ENCODE results near the gene PAFAH1B2. TPM values are rescaled to one million over a fixed set of nuclear protein-coding genes. Genes with fewer than 3 reads are reported as not detected.

PAFAH1B2 gene
- total RNA-seq, 3 donors from 2014 or later (not counting 1 experiment from before 2014, with no cell fraction given): 46.1 to 71.0 (median 58.8) TPM

DNA sequence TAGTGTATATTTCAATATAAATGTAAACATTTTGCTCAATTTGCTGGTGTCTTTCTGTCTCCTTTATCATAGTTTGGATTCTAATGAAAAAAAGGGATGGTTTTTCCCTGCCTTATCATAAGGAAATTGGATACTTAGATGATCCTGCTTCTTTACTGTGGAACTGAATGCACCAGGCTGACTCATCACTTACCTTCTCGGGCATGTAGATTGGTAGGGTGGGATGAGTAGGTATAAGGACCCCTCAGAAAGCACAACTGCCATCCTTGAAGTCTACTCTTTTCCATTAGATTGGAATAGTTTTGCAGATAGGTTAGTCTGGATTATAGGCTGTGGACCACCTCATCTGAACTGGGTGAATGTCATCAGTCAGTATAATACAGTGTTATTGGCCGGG is 26.9 kb downstream of the PAFAH1B2 start:
- H3K4me3 ChIP-seq (ENCODE audit: low read length): no peak overlapping the region
- no peak overlapping the region for H3K4me3 Mint-ChIP-seq
- peaks cover 37% of the 10 kb centered on the region for H3K36me3 ChIP-seq (ENCODE audit: control insufficient read depth, insufficient read depth, low read length)
- no peak overlapping the region for H3K27ac Mint-ChIP-seq
- no peaks in the 10 kb centered on the region for H3K27me3 ChIP-seq (ENCODE audit: control insufficient read depth, insufficient read depth, low read length)
- H3K9me3 ChIP-seq (ENCODE audit: control insufficient read depth, insufficient read depth, low read length): no peaks in the 10 kb centered on the region
- H3K27me3 Mint-ChIP-seq (ENCODE audit: low read depth in 2 of 2): no peaks in the 10 kb centered on the region
- DNase-seq (no peak), ATAC-seq (no peak)
- WGBS (ENCODE audit: insufficient coverage): 100% methylated on average over 2 of the region's 2 CpGs
- TF ChIP-seq, protein P1, sequence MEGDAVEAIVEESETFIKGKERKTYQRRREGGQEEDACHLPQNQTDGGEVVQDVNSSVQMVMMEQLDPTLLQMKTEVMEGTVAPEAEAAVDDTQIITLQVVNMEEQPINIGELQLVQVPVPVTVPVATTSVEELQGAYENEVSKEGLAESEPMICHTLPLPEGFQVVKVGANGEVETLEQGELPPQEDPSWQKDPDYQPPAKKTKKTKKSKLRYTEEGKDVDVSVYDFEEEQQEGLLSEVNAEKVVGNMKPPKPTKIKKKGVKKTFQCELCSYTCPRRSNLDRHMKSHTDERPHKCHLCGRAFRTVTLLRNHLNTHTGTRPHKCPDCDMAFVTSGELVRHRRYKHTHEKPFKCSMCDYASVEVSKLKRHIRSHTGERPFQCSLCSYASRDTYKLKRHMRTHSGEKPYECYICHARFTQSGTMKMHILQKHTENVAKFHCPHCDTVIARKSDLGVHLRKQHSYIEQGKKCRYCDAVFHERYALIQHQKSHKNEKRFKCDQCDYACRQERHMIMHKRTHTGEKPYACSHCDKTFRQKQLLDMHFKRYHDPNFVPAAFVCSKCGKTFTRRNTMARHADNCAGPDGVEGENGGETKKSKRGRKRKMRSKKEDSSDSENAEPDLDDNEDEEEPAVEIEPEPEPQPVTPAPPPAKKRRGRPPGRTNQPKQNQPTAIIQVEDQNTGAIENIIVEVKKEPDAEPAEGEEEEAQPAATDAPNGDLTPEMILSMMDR (IDR thresholded peaks at IDR 0.05): no peak
- intact Hi-C loops (cut with micrococcal nuclease): no loop called here
- H3K9me3 Mint-ChIP-seq: no peaks in the 10 kb centered on the region
- H3K4me1 ChIP-seq (ENCODE audit: control insufficient read depth, insufficient read depth, low read length): peaks cover 5% of the 10 kb centered on the region
- peaks cover 9 to 10% of the 10 kb centered on the region in 2 donors for H3K4me1 Mint-ChIP-seq
- no peak overlapping the region for H3K27ac ChIP-seq (ENCODE audit: low read length)
- H3K36me3 Mint-ChIP-seq: no peaks in the 10 kb centered on the region

DNA sequence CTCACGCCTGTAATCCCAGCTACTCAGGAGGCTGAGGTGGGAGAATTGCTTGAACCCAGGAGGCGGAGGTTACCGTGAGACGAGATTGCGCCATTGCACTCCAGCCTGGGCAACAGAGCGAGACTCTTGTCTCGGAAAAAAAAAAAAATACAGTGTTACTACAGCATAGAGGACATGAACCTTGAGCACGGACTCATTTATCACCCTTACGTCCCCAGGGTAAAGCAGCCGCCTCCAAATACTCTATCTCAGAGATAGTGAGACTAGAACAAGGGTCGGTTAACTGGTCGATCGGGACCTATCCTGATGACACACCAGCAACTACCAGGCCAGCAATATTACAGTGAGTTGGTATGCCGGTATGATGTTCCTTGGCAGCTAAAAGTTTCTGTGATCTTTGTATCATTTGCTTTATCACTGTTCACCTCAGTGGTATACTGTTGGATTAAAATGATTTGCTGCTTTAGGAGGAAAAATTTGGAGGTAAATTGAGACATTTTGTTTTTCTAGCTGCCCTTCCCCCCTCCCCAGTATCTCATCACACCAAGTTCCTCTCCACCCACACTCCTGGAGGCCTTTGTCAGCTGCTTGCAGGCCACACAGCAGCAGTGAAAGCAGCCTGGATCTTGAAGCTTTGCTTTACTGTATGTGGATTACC is 27.4 kb downstream of the PAFAH1B2 start:
- no peak overlapping the region for H3K4me3 Mint-ChIP-seq
- no peak overlapping the region for H3K27ac ChIP-seq (ENCODE audit: low read length)
- WGBS (ENCODE audit: insufficient coverage): 95% methylated on average over 14 of the region's 14 CpGs

DNA sequence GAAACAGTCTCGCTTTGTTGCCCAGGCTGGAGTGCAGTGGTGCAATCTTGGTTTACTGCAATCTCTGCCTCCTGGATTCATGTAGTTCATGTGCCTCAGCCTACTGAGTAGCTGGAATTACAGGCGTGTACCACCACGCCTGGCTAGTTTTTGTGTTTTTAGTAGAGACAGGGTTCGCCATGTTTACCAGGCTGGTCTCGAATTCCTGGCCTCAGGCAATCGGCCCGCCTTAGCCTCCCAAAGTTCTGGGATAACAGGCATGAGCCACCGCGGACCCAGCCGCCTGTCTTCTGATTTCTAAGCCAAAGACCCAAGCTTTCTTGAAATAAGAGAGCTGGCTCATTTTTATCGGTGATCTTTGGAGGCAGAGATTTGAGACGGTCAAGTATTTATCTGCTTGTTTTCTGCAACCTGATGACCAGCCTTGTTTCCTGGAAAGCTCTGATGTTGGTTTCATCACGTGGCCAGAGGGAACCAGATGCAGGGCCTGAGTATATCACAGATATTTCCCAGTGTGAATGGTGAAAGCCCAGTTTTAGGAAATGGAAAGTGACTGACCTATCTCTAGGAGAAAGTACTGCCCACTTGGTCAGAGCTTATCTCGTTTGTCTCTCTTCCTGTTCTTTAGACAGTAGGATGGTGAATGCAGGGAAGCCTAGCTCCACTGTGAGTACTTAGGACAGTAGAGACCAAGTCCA is 28.8 kb downstream of the PAFAH1B2 start:
- Mint-ChIP-seq H3K36me3 (no peaks in the 10 kb centered on the region), H3K9me3 (no peaks in the 10 kb centered on the region), H3K4me3 (no peak overlapping the region), H3K4me1 (peaks cover 10 to 11% of the 10 kb centered on the region in 2 donors), H3K27ac (peak overlapping the region in 1 of 2 donors; percentile 79), H3K27me3 (ENCODE audit: low read depth in 2 of 2) (no peaks in the 10 kb centered on the region)
- Histone ChIP-seq H3K27ac (ENCODE audit: low read length) (peak overlapping the region; percentile 14), H3K36me3 (ENCODE audit: control insufficient read depth, insufficient read depth, low read length) (peaks cover 21% of the 10 kb centered on the region), H3K4me3 (ENCODE audit: low read length) (no peak overlapping the region), H3K9me3 (ENCODE audit: control insufficient read depth, insufficient read depth, low read length) (no peaks in the 10 kb centered on the region), H3K4me1 (ENCODE audit: control insufficient read depth, insufficient read depth, low read length) (peaks cover 5% of the 10 kb centered on the region), H3K27me3 (ENCODE audit: control insufficient read depth, insufficient read depth, low read length) (no peaks in the 10 kb centered on the region)
- ATAC-seq: no peak
- TF ChIP-seq, protein P1 (IDR thresholded peaks at IDR 0.05): no peak
- intact Hi-C loops (cut with micrococcal nuclease): no loop called here
- DNase-seq: no peak
- WGBS (ENCODE audit: insufficient coverage): 81% methylated on average over 14 of the region's 14 CpGs

More for the DNA sequence above, 27.4 kb downstream of the PAFAH1B2 start:
- Histone ChIP-seq H3K4me3 (ENCODE audit: low read length) (no peak overlapping the region), H3K36me3 (ENCODE audit: control insufficient read depth, insufficient read depth, low read length) (peaks cover 33% of the 10 kb centered on the region), H3K9me3 (ENCODE audit: control insufficient read depth, insufficient read depth, low read length) (no peaks in the 10 kb centered on the region), H3K27me3 (ENCODE audit: control insufficient read depth, insufficient read depth, low read length) (no peaks in the 10 kb centered on the region), H3K4me1 (ENCODE audit: control insufficient read depth, insufficient read depth, low read length) (peaks cover 5% of the 10 kb centered on the region)
- Mint-ChIP-seq H3K4me1 (peaks cover 9 to 10% of the 10 kb centered on the region in 2 donors), H3K9me3 (no peaks in the 10 kb centered on the region), H3K36me3 (no peaks in the 10 kb centered on the region), H3K27ac (no peak overlapping the region), H3K27me3 (ENCODE audit: low read depth in 2 of 2) (no peaks in the 10 kb centered on the region)
- DNase-seq (no peak), ATAC-seq (no peak)
- intact Hi-C loops (cut with micrococcal nuclease): no loop called here
- TF ChIP-seq, protein P1 (IDR thresholded peaks at IDR 0.05): no peak

All from natural killer cell (primary cell).